ENCODE results near the gene KCNC2.

DNA sequence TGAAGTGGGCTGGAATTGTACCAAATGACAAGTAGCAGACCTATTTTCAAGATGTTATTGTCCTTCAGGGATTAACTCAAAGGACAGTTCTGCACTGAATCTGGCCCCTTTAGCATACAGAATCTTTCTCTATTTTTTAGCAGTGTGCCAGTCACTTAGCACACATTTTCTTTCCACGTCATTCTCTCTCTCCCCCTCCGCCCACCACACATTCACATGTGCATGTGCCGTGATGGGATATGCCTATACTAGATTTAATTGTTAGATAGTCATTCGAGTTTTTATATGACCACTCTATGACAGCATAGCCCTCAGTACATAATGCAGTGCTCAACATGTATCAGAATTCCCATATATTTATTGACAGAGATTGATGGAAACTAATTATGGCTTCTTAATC lies 129.1 kb downstream of the KCNC2 start:
- TF ChIP-seq, protein P1, sequence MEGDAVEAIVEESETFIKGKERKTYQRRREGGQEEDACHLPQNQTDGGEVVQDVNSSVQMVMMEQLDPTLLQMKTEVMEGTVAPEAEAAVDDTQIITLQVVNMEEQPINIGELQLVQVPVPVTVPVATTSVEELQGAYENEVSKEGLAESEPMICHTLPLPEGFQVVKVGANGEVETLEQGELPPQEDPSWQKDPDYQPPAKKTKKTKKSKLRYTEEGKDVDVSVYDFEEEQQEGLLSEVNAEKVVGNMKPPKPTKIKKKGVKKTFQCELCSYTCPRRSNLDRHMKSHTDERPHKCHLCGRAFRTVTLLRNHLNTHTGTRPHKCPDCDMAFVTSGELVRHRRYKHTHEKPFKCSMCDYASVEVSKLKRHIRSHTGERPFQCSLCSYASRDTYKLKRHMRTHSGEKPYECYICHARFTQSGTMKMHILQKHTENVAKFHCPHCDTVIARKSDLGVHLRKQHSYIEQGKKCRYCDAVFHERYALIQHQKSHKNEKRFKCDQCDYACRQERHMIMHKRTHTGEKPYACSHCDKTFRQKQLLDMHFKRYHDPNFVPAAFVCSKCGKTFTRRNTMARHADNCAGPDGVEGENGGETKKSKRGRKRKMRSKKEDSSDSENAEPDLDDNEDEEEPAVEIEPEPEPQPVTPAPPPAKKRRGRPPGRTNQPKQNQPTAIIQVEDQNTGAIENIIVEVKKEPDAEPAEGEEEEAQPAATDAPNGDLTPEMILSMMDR (IDR thresholded peaks at IDR 0.05) = no peak
- no peak for TF ChIP-seq POLR2A (IDR thresholded peaks at IDR 0.05)
